CD8-positive, alpha-beta memory T cell (primary cell): ENCODE results near the gene DNAH1. TPM values are rescaled to one million over a fixed set of nuclear protein-coding genes. Genes with fewer than 3 reads are reported as not detected.

ENCODE experiments used
- polyA plus RNA-seq: library from polyadenylated mRNA; unstranded; fragments of 300-500 nt; fragmentation: Illumina TruSeq; gene quantifications from one replicate; pipeline ENCODE4 v1.2.3, GENCODE V29; 2021
- total RNA-seq, 2 experiments: library from RNA; stranded (reverse); gene quantifications; one replicate each; pipeline ENCODE4 v1.2.3, GENCODE V29; 2021

Gene DNAH1
- total and polyA plus RNA-seq, 3 experiments from 2014 or later: 1.0 to 7.0 (median 7.0) TPM

Other genes starting within 250 kb of the DNAH1 start
- gene POC1A, start 161.9 kb upstream of the DNAH1 start, total RNA-seq: 10 to 100 TPM; 22.6 to 22.7 TPM
- gene POC1A, start 161.9 kb upstream of the DNAH1 start, polyA plus RNA-seq: 1.5 TPM
- 10 to 100 TPM; 72.2 to 73.0 TPM for gene ALAS1, start 118.2 kb upstream of the DNAH1 start, total RNA-seq
- 32.9 TPM for gene ALAS1, start 118.2 kb upstream of the DNAH1 start, polyA plus RNA-seq
- under 1 TPM; 0.16 to 0.22 TPM for gene TLR9, start 90.7 kb upstream of the DNAH1 start, total RNA-seq
- gene TLR9, start 90.7 kb upstream of the DNAH1 start, polyA plus RNA-seq: 0.16 TPM
- gene TWF2, start 77.2 kb upstream of the DNAH1 start, total RNA-seq: 100 to 1,000 TPM in 1 of 2 experiments, 10 to 100 TPM in 1; 98.2 to 101 TPM
- gene TWF2, start 77.2 kb upstream of the DNAH1 start, polyA plus RNA-seq: 138 TPM
- gene PPM1M, start 70.6 kb upstream of the DNAH1 start, total RNA-seq: 10 to 100 TPM; 56.6 to 60.8 TPM
- gene PPM1M, start 70.6 kb upstream of the DNAH1 start, polyA plus RNA-seq: 81.8 TPM
- 100 to 1,000 TPM; 133 to 140 TPM for gene WDR82, start 37.7 kb upstream of the DNAH1 start, total RNA-seq
- gene WDR82, start 37.7 kb upstream of the DNAH1 start, polyA plus RNA-seq: 133 TPM
- gene GLYCTK, start 28.5 kb upstream of the DNAH1 start, total RNA-seq: 10 to 100 TPM; 21.2 to 21.4 TPM
- gene GLYCTK, start 28.5 kb upstream of the DNAH1 start, polyA plus RNA-seq: 9.7 TPM
- 100 to 1,000 TPM; 113 to 123 TPM for gene BAP1, start 93.7 kb downstream of the DNAH1 start, total RNA-seq
- gene BAP1, start 93.7 kb downstream of the DNAH1 start, polyA plus RNA-seq: 25.5 TPM
- gene PHF7, start 94.3 kb downstream of the DNAH1 start, total RNA-seq: 10 to 100 TPM; 11.6 to 12.0 TPM
- 10.7 TPM for gene PHF7, start 94.3 kb downstream of the DNAH1 start, polyA plus RNA-seq
- under 1 TPM; 0.13 to 0.16 TPM for gene SEMA3G, start 128.8 kb downstream of the DNAH1 start, total RNA-seq
- not detected for gene SEMA3G, start 128.8 kb downstream of the DNAH1 start, polyA plus RNA-seq
- 1 to 10 TPM; 2.2 to 2.3 TPM for gene TNNC1, start 137.7 kb downstream of the DNAH1 start, total RNA-seq
- gene TNNC1, start 137.7 kb downstream of the DNAH1 start, polyA plus RNA-seq: not detected
- 10 to 100 TPM; 65.7 to 66.2 TPM for gene NISCH, start 139.3 kb downstream of the DNAH1 start, total RNA-seq
- gene NISCH, start 139.3 kb downstream of the DNAH1 start, polyA plus RNA-seq: 31.6 TPM
- gene STAB1, start 179.0 kb downstream of the DNAH1 start, total RNA-seq: 1 to 10 TPM; 7.6 to 9.7 TPM
- 0.05 TPM for gene STAB1, start 179.0 kb downstream of the DNAH1 start, polyA plus RNA-seq
- 10 to 100 TPM; 80.3 to 84.6 TPM for gene NT5DC2, start 217.5 kb downstream of the DNAH1 start, total RNA-seq
- gene NT5DC2, start 217.5 kb downstream of the DNAH1 start, polyA plus RNA-seq: 1.2 TPM
- 10 to 100 TPM; 15.3 to 18.2 TPM for gene UQCC5, start 220.3 kb downstream of the DNAH1 start, total RNA-seq
- 20.7 TPM for gene UQCC5, start 220.3 kb downstream of the DNAH1 start, polyA plus RNA-seq